HCT116 (cell line): ENCODE data around the gene DACT3. TPM values are rescaled to one million over a fixed set of nuclear protein-coding genes. Genes with fewer than 3 reads are reported as not detected.

ENCODE experiments used
- ATAC-seq: fragments of 200-7000 bp; cut with Tn5 transposase; 2 replicates; pipeline ENCODE4 v1.9.1; 2020; ENCODE audit warnings: mild to moderate bottlenecking, moderate library complexity
- BruUV-seq: library from RNA; stranded (reverse); fragments of 400-500 nt; replicated peaks from 2 replicates; lab custom pipeline; 2021; lab: Mats Ljungman, UMichigan
- CTCF ChIA-PET: fragments of 300-600 bp; sonication (Branson Sonifier 250); formaldehyde crosslinking; loops from one replicate; lab custom pipeline; 2021; ENCODE audit warnings: antibody characterized with exemption; lab: Charles Lee
- POLR2A ChIA-PET: fragments of 300-600, 350-600 bp; sonication (Branson Sonifier 250); formaldehyde crosslinking; loops from one replicate; lab custom pipeline; 2021; ENCODE audit warnings: antibody characterized with exemption; lab: Charles Lee
- RAD21 ChIA-PET, 2 experiments: fragments of 300-600 bp; sonication (Branson Sonifier 250); formaldehyde crosslinking; loops; one replicate each; lab custom pipeline; 2023; ENCODE audit warnings: low total read pairs in 2 of 2; ENCODE audit not compliant: uncharacterized antibody in 2 of 2, unreplicated experiment in 2 of 2, low non-redundant PET in 1 of 2; lab: Charles Lee
- DNase-seq: peaks from one replicate; pipeline ENCODE4 v3.0.0-alpha.2; 2010; ENCODE audit warnings: low read depth, low spot score
- H2AFZ ChIP-seq: fragments of 200-600 bp; shearing (Covaris generic), sonication (generic); 2 replicates; pipeline ENCODE4 v1.6.1; 2017; ENCODE audit warnings: low read depth, mixed run types, mixed read lengths, antibody characterized with exemption, low read length; ENCODE audit not compliant: poor library complexity, severe bottlenecking
- H3K27ac ChIP-seq: 2 replicates; pipeline ENCODE4 v1.5.1; 2012; ENCODE audit warnings: low read depth, low read length
- H3K27me3 ChIP-seq: fragments of 200-600 bp; sonication (generic); 2 replicates; pipeline ENCODE4 v1.6.1; 2016; ENCODE audit warnings: mixed run types, low read length, mixed read lengths; ENCODE audit not compliant: insufficient read depth
- H3K36me3 ChIP-seq, 2 experiments: fragments of 200-500 bp in 1 of 2; fragments of 200-600 bp in 1 of 2; sonication (Bioruptor generic) in 1 of 2; sonication (generic) in 1 of 2; 2 replicates each; pipeline versions ENCODE4 v1.5.1 to v1.6.1; 2014 to 2016; ENCODE audit warnings: low read length in 2 of 2, inconsistent platforms in 1 of 2, mixed read lengths in 1 of 2, mixed run types in 1 of 2; ENCODE audit not compliant: insufficient read depth in 2 of 2, control insufficient read depth in 1 of 2
- H3K4me1 ChIP-seq, 2 experiments: fragments of 200-600 bp in 1 of 2; sonication (generic) in 1 of 2; 2 replicates each; pipeline versions ENCODE4 v1.5.1 to v1.6.1; 2012 to 2017; ENCODE audit warnings: low read length in 2 of 2, inconsistent platforms in 1 of 2, mild to moderate bottlenecking in 1 of 2, mixed read lengths in 1 of 2, mixed run types in 1 of 2, moderate library complexity in 1 of 2; ENCODE audit not compliant: insufficient read depth in 2 of 2, control insufficient read depth in 1 of 2
- H3K4me2 ChIP-seq: fragments of 200-600 bp; sonication (generic); 2 replicates; pipeline ENCODE4 v1.6.1; 2017; ENCODE audit warnings: mixed run types, low read length, mixed read lengths
- H3K4me3 ChIP-seq, 2 experiments: fragments of 200-600 bp in 1 of 2; sonication (generic) in 1 of 2; replicated peaks in 1 of 2; 2 replicates each; pipeline ENCODE4 v1.5.1; 2011 to 2016; ENCODE audit warnings: low read length in 2 of 2, control low read depth in 1 of 2, low read depth in 1 of 2, mild to moderate bottlenecking in 1 of 2, mixed read lengths in 1 of 2, mixed run types in 1 of 2
- H3K79me2 ChIP-seq: fragments of 200-600 bp; sonication (generic); 2 replicates; pipeline ENCODE4 v1.6.1; 2017; ENCODE audit warnings: mild to moderate bottlenecking, mixed run types, low read length, moderate library complexity, mixed read lengths; ENCODE audit not compliant: insufficient read depth
- H3K9ac ChIP-seq: fragments of 200-600 bp; sonication (generic); 2 replicates; pipeline ENCODE4 v1.6.1; 2016; ENCODE audit warnings: low read length, mixed read lengths
- H3K9me2 ChIP-seq: fragments of 200-600 bp; sonication (generic), shearing (Covaris generic); 2 replicates; pipeline ENCODE4 v1.6.1; 2017; ENCODE audit warnings: mixed run types, mild to moderate bottlenecking, moderate library complexity; ENCODE audit not compliant: insufficient read depth
- H3K9me3 ChIP-seq, 2 experiments: fragments of 200-500 bp in 1 of 2; fragments of 200-600 bp in 1 of 2; sonication (Bioruptor generic) in 1 of 2; sonication (generic) in 1 of 2; 2 replicates each; pipeline ENCODE4 v1.6.1; 2014 to 2017; ENCODE audit warnings: low read length in 2 of 2, mixed read lengths in 2 of 2, inconsistent platforms in 1 of 2, low read depth in 1 of 2, mild to moderate bottlenecking in 1 of 2, mixed run types in 1 of 2, moderate library complexity in 1 of 2; ENCODE audit not compliant: control insufficient read depth in 1 of 2, insufficient read depth in 1 of 2
- H4K20me1 ChIP-seq: fragments of 200-600 bp; sonication (generic), shearing (Covaris generic); 2 replicates; pipeline ENCODE4 v1.6.1; 2017; ENCODE audit warnings: mixed run types, mild to moderate bottlenecking, moderate library complexity; ENCODE audit not compliant: insufficient read depth
- CBX3 ChIP-seq: IDR thresholded peaks from 2 replicates; pipeline ENCODE4 v1.6.1; 2012; ENCODE audit warnings: low read depth
- CEBPB ChIP-seq: IDR thresholded peaks from 2 replicates; pipeline ENCODE4 v1.6.1; 2012; ENCODE audit warnings: low read depth
- EGR1 ChIP-seq: IDR thresholded peaks from 2 replicates; pipeline ENCODE4 v1.6.1; 2012; ENCODE audit warnings: low read depth
- ELF1 ChIP-seq: IDR thresholded peaks from 2 replicates; pipeline ENCODE4 v1.6.1; 2012; ENCODE audit warnings: low read depth, borderline replicate concordance
- EZH2 ChIP-seq: fragments of 200-600 bp; sonication (generic); IDR thresholded peaks from 2 replicates; pipeline ENCODE4 v1.6.1; 2017; ENCODE audit warnings: antibody characterized with exemption, mixed run types
- EZH2phosphoT487 ChIP-seq: fragments of 200-600 bp; IDR thresholded peaks from 2 replicates; pipeline ENCODE4 v1.6.1; 2018; ENCODE audit warnings: antibody characterized with exemption, borderline replicate concordance
- FOSL1 ChIP-seq: IDR thresholded peaks from 2 replicates; pipeline ENCODE4 v1.6.1; 2012; ENCODE audit warnings: low read depth
- JUND ChIP-seq: IDR thresholded peaks from 2 replicates; pipeline ENCODE4 v1.6.1; 2012
- SP1 ChIP-seq: IDR thresholded peaks from 2 replicates; pipeline ENCODE4 v1.6.1; 2012; ENCODE audit warnings: low read depth
- TCF7L2 ChIP-seq: IDR thresholded peaks from 2 replicates; pipeline ENCODE4 v1.7.0; 2011; ENCODE audit warnings: borderline replicate concordance, inconsistent platforms; ENCODE audit not compliant: insufficient read depth, insufficient read length; ENCODE audit errors: extremely low read depth
- ZFX ChIP-seq: fragments of 450-650 bp; IDR thresholded peaks from 2 replicates; pipeline ENCODE4 v1.6.1; 2017
- ZNF274 ChIP-seq: fragments of 200-500 bp; sonication (Bioruptor generic); IDR thresholded peaks from 2 replicates; pipeline ENCODE4 v1.6.1; 2014; ENCODE audit warnings: mild to moderate bottlenecking, low read depth, low read length, inconsistent platforms
- intact Hi-C: fragments of 100-400 bp; cut with micrococcal nuclease; formaldehyde crosslinking; loops from 2 replicates; pipeline ENCODE4 v1.10.0; 2022
- total RNA-seq: library from RNA; stranded (reverse); gene quantifications from one replicate; pipeline ENCODE4 v1.2.1, GENCODE V29; 2021; ENCODE audit not compliant: unreplicated experiment
- TF ChIP-seq, protein P1 (sequence below): IDR thresholded peaks from 2 replicates; pipeline ENCODE4 v1.6.1; 2012
- TF ChIP-seq, protein P2 (sequence below): IDR thresholded peaks from 2 replicates; pipeline ENCODE4 v1.6.1; 2012

Gene DACT3
- total RNA-seq, 1 experiment from 2014 or later = 2.0 TPM

DNA sequence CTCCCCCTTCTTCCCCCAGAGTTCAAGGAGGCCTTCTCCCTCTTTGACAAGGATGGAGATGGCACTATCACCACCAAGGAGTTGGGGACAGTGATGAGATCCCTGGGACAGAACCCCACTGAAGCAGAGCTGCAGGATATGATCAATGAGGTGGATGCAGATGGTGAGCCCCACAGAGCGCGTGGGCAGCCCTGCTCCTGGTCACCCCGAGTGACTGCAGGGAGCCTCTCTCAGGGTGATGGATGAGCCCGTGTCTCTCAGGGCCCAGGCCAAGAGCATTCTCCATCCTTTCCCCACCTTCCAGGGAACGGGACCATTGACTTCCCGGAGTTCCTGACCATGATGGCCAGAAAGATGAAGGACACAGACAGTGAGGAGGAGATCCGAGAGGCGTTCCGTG is 52.8 kb downstream of the DACT3 start:
- Histone ChIP-seq H2AFZ (no peak overlapping the region), H3K9me3 (no peaks in the 10 kb centered on the region), H4K20me1 (no peaks in the 10 kb centered on the region), H3K9me2 (no peaks in the 10 kb centered on the region), H3K4me3 (no peak overlapping the region), H3K27ac (no peak overlapping the region), H3K36me3 (peaks cover 31 to 33% of the 10 kb centered on the region in 2 experiments), H3K4me1 (peaks cover 5 to 7% of the 10 kb centered on the region in 2 experiments), H3K4me2 (no peak overlapping the region), H3K79me2 (peaks cover 43% of the 10 kb centered on the region), H3K9ac (no peak overlapping the region), H3K27me3 (no peaks in the 10 kb centered on the region)
- ATAC-seq = no peak
- no peak for TF ChIP-seq ZNF274
- no peak for TF ChIP-seq EZH2
- TF ChIP-seq JUND = peak; percentile 25; the same call in 1 of the 2 replicates
- DNase-seq = no peak
- intact Hi-C loops = no loop called here
- ChIA-PET CTCF (no interaction called here), RAD21 (no interaction called here), POLR2A (no interaction called here)
- BruUV-seq = no TSS peak

DNA sequence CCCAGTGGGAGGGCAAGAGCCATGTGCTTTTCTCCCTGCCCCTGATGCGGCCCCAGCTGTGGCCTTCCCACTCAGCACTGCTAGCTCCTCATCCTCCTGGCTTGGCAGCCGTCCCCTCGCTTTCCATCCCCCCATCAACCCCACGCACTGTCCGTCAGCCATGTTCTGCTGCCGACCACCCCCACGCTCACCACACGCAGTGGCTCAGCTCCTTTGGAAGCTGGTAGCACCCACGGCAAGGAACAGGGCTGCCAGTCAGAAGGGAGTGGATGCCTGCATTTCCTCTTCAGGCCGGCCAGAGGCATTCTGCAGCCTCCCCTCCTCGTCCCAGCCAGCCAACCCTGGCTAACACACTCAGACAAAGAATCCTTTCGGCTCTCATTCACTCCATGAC is 53.5 kb downstream of the DACT3 start:
- Histone ChIP-seq H2AFZ (no peak overlapping the region), H3K4me2 (no peak overlapping the region), H3K79me2 (peaks cover 51% of the 10 kb centered on the region), H4K20me1 (no peaks in the 10 kb centered on the region), H3K27ac (no peak overlapping the region), H3K4me1 (peaks cover 13 to 14% of the 10 kb centered on the region in 2 experiments), H3K9ac (no peak overlapping the region), H3K4me3 (no peak overlapping the region), H3K9me2 (no peaks in the 10 kb centered on the region), H3K36me3 (peaks cover 33 to 37% of the 10 kb centered on the region in 2 experiments), H3K9me3 (no peaks in the 10 kb centered on the region), H3K27me3 (no peaks in the 10 kb centered on the region)
- TF ChIP-seq ZNF274 = no peak
- no peak for TF ChIP-seq CBX3
- TF ChIP-seq ZFX = no peak
- no peak for TF ChIP-seq EGR1
- TF ChIP-seq EZH2phosphoT487 = no peak
- TF ChIP-seq, protein P1, sequence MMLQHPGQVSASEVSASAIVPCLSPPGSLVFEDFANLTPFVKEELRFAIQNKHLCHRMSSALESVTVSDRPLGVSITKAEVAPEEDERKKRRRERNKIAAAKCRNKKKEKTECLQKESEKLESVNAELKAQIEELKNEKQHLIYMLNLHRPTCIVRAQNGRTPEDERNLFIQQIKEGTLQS = no peak
- TF ChIP-seq ELF1 = no peak
- TF ChIP-seq EZH2 = no peak
- no peak for TF ChIP-seq SP1
- TF ChIP-seq CEBPB = no peak
- TF ChIP-seq FOSL1 = no peak
- TF ChIP-seq, protein P2, sequence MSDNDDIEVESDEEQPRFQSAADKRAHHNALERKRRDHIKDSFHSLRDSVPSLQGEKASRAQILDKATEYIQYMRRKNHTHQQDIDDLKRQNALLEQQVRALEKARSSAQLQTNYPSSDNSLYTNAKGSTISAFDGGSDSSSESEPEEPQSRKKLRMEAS = no peak
- TF ChIP-seq TCF7L2 = no peak
- ATAC-seq (no peak), DNase-seq (no peak)
- RAD21 ChIA-PET = no interaction called here
- intact Hi-C loops = no loop called here
- POLR2A ChIA-PET = no interaction called here
- CTCF ChIA-PET = interaction anchor here (1.6 kb wide), 1 partner anchor 10 kb away, joined by 4 read pairs; no protein-coding TSS in a partner anchor
- no TSS peak for BruUV-seq
